Brain microvascular endothelial cell (primary cell): ENCODE measurements around the gene TECPR1.

Experiments
- DNase-seq: peaks from one replicate; pipeline ENCODE4 v3.0.0-alpha.2; 2020
- H3K27ac ChIP-seq: fragments of 250-450 bp; sonication (Bioruptor Pico); 2 replicates; pipeline ENCODE4 v1.5.1; 2020; ENCODE audit warnings: mild to moderate bottlenecking, moderate library complexity
- H3K27me3 ChIP-seq: fragments of 250-450 bp; sonication (Bioruptor Pico); replicated peaks from 2 replicates; pipeline ENCODE4 v1.5.1; 2020; ENCODE audit warnings: mild to moderate bottlenecking
- H3K36me3 ChIP-seq: fragments of 250-450 bp; sonication (Bioruptor Pico); replicated peaks from 2 replicates; pipeline ENCODE4 v1.5.1; 2020; ENCODE audit warnings: mild to moderate bottlenecking
- H3K4me3 ChIP-seq: 2 replicates; pipeline ENCODE4 v1.5.1; 2011; ENCODE audit warnings: low read depth, mild to moderate bottlenecking, control low read depth, low read length, moderate library complexity
- in situ Hi-C: cut with HindIII; loops from 2 replicates; pipeline ENCODE4 v1.10.0; 2017; ENCODE audit warnings: low sequenced_read_pairs, low pct_ligation_motif_present
- TF ChIP-seq, protein P1 (sequence below): IDR thresholded peaks from 2 replicates; pipeline ENCODE4 v1.5.1; 2011; ENCODE audit warnings: low read depth, mild to moderate bottlenecking, moderate library complexity, low read length, control low read depth, inconsistent platforms; ENCODE audit errors: missing control alignments

Gene TECPR1

DNA sequence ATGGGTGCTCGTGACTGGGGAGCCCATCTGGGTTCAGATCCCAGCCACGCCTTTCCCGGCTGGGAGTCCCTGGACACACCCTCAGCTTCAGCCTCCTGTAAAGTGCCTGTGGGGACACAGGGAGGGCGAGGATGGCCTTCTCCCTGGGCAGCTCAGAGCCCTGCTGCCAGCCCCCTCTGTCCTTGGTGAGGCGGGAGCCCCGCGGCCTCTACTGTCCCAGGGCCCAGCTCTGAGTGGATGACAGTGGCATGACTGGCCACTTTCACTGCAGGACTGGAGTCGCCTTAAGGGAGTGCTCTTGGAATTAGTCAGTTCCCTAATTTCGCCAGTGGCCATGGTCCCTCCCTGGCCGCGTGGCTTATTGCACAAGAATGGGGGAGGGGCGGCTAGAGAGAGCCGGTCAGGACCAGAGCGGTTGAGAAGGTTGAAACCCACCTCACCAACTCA lies 34.1 kb upstream of the TECPR1 start:
- Histone ChIP-seq H3K27me3 (no peaks in the 10 kb centered on the region), H3K36me3 (peaks cover 40% of the 10 kb centered on the region), H3K27ac (peak overlapping the region; percentile 40), H3K4me3 (peak overlapping the region; percentile 29)
- peak; percentile 24 for DNase-seq
- TF ChIP-seq, protein P1, sequence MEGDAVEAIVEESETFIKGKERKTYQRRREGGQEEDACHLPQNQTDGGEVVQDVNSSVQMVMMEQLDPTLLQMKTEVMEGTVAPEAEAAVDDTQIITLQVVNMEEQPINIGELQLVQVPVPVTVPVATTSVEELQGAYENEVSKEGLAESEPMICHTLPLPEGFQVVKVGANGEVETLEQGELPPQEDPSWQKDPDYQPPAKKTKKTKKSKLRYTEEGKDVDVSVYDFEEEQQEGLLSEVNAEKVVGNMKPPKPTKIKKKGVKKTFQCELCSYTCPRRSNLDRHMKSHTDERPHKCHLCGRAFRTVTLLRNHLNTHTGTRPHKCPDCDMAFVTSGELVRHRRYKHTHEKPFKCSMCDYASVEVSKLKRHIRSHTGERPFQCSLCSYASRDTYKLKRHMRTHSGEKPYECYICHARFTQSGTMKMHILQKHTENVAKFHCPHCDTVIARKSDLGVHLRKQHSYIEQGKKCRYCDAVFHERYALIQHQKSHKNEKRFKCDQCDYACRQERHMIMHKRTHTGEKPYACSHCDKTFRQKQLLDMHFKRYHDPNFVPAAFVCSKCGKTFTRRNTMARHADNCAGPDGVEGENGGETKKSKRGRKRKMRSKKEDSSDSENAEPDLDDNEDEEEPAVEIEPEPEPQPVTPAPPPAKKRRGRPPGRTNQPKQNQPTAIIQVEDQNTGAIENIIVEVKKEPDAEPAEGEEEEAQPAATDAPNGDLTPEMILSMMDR: no peak
- in situ Hi-C loops: loop anchor here (25.0 kb wide), 1 partner anchor 576 kb away; the partner anchor contains the start of gene TMEM130

DNA sequence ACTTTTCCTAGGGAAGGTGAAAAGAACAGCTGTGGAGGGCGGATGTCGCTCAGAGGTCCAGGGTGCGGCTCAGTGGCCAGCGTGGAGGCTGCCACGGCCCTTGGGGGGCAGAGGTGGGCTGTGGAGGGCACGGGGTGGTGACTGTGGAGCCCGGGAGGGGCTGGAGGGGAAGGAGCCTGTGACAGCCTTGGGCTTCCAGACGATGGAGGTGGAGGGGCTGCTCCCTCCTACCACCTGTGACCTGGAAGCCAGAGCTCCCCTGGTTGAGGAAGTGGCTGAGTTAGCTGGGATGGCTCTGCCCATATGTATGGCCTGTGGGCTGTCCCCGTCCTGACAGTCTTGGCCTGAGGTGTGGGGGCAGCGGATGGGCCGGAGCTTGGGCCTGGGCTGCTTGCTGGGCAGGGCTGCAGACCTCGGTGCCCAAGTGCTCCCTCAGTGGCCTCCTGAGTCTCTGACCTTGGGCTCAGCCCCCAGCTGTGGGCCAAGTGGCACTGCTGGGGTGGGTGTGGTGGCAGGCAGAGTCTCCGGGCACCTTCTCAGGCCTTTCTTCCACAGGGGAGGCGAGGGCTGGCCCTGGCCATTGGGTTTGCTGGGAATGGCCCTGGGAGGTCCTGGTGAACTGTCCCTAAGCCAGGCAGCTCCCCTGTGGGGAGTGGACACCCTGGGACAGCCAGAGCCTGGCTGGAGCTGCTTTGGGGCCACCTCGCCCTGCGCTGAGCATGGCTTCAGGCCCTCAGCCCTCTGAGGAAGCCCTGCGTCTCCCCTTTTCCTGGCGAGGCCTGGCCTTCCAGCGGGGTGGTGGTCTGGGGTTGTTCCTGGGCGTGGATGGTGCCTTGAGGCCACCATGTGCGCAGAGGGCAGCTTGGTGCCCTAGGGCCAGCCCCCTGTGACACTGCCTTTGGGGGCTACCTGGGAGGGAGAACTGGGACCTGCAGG lies 33.4 kb upstream of the TECPR1 start:
- Histone ChIP-seq H3K36me3 (peaks cover 35% of the 10 kb centered on the region), H3K27ac (peak overlapping the region; percentile 40), H3K27me3 (no peaks in the 10 kb centered on the region), H3K4me3 (peak overlapping the region; percentile 91)
- TF ChIP-seq, protein P1: no peak
- no peak for DNase-seq
- in situ Hi-C loops: loop anchor here (25.0 kb wide), 1 partner anchor 577 kb away; the partner anchor contains the start of gene TMEM130

DNA sequence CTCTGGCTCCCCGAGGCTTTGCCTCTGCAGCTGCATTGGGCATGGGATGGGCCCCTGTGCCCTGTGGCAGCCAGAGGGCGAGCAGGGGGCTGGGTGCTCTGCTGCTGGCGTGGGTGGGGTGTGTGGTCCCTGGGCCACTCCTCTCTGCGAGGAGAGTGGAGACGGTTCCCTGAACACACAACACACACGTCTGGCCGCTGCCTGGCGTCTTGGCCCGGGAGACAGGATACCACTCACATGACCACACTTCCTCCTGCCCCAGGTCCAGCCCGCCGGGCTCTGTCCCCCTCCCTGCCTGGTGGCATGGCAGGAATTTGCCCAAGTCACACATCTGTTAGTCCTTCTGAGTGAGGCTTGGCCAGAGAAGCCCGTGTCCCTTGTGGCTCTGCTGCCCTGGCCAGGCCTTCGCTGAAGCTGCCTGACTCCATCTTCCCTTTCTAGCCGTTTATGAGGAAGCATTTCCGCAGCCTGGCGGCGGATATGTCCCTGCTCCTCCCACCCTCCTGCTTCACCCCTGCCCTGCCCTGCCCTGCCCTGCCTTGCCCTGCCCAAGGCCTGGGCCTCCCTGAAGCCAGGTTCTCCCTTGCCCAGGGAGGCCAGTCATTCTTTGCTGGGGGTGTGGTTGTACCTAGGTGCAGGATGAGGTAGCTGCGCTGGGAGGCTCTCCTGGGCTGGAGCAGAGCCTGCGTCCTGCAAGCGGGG lies 32.5 kb upstream of the TECPR1 start:
- Histone ChIP-seq H3K4me3 (peak overlapping the region; percentile 91), H3K27ac (peak overlapping the region; percentile 40), H3K27me3 (no peaks in the 10 kb centered on the region), H3K36me3 (peaks cover 29% of the 10 kb centered on the region)
- TF ChIP-seq, protein P1: no peak
- in situ Hi-C loops: loop anchor here (25.0 kb wide), 1 partner anchor 578 kb away; the partner anchor contains the start of gene TMEM130
- DNase-seq: peak; percentile 48

DNA sequence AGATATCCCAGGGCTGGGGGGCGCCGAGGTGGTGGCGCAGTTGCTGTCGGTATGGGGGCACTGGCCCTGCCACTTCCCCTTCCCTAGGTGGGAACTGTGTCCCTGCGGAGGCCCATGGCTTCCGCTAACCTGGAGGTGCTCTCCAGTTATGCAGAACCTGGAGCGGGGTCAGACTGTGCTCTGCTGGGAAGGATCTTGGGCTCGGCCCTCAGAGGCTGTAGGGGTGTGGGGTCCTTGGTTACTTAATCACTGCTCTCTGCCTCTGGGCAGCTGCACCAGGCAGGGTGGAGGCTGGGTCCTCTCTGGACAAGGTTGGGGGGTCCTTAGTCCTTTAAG lies 31.8 kb upstream of the TECPR1 start:
- Histone ChIP-seq H3K4me3 (peak overlapping the region; percentile 91), H3K27me3 (no peaks in the 10 kb centered on the region), H3K36me3 (peaks cover 25% of the 10 kb centered on the region), H3K27ac (peak overlapping the region; percentile 40)
- DNase-seq: no peak
- in situ Hi-C loops: loop anchor here (25.0 kb wide), 1 partner anchor 578 kb away; the partner anchor contains the start of gene TMEM130
- TF ChIP-seq, protein P1: no peak

DNA sequence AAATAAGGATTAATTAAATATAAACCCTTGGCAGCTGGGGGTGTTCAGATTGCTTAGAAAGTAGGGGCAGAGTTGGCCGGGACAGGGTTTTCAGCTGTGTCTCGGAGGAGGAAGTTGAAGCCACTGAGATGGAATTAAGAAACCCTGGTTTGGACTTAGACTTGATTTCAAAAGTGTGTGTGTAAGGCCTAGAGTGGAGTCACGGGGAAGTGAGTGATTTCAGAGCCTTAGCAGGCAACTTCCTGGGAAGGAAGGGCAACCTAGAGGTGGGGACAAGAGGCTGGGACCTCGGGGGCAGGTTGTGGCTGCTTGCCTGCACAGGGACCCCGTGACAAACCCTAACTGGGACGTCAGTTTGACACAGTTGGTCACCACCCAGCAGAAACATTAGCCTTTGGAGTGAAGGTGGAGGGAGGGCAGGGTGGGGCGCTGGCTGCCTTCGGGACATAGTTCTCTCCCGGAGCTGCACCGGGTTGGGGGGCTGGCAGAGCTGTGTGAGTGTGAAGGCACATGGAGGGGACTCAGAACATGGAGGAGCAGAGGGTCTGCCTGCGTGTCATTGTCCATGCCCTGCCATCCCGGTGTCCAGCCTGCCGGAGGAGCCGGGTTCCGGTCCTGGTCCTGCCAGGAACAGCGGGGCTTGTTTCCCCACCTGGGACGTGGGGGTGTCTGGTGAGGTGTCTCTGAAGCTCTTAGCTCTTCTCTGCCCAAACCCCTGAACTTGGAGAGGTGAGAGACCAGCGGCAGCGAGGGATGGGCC lies 31.3 kb upstream of the TECPR1 start:
- in situ Hi-C loops: loop anchor here (25.0 kb wide), 1 partner anchor 579 kb away; the partner anchor contains the start of gene TMEM130
- TF ChIP-seq, protein P1: no peak
- H3K4me3 ChIP-seq: peak overlapping the region; percentile 91
- peak overlapping the region; percentile 40 for H3K27ac ChIP-seq
- peak; percentile 27 for DNase-seq
- H3K36me3 ChIP-seq: peaks cover 20% of the 10 kb centered on the region
- no peaks in the 10 kb centered on the region for H3K27me3 ChIP-seq
